GM19395 (cell line): ENCODE measurements around the gene RASSF10.

Source experiments
- ATAC-seq: cut with Tn5 transposase; IDR thresholded peaks from one replicate; pipeline ENCODE4 v1.9.1; 2021; ENCODE audit warnings: mild to moderate bottlenecking, moderate library complexity; ENCODE audit not compliant: unreplicated experiment

RASSF10 gene

GRCh38 chr11:13053255-13053917 is 44.3 kb downstream of the RASSF10 start:
- ATAC-seq, result no peak

DNA sequence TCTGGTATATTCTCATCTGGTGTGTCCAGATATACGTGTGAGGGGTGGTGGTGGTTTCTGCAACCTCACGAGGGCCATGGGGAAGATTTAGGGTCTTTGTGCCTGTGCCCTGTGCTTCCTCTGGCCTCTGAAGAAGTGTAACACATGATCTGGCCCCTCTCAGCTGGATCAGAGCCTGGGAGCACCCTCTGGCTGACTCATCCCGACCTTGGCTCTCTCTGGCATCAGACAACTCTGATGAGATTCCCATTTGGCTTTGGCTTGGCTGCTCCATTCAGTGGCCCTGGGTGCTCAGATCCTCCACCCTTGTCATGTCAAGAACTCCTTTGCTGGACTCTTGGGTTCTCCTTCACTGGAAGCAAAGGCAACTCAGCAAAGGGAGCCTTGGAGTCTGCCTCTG is 45.2 kb downstream of the RASSF10 start:
- ATAC-seq, result no peak

- ATAC-seq, result no peak
Measured at GRCh38 chr11:13055200-13055599, 46.1 kb downstream of the RASSF10 start.

DNA sequence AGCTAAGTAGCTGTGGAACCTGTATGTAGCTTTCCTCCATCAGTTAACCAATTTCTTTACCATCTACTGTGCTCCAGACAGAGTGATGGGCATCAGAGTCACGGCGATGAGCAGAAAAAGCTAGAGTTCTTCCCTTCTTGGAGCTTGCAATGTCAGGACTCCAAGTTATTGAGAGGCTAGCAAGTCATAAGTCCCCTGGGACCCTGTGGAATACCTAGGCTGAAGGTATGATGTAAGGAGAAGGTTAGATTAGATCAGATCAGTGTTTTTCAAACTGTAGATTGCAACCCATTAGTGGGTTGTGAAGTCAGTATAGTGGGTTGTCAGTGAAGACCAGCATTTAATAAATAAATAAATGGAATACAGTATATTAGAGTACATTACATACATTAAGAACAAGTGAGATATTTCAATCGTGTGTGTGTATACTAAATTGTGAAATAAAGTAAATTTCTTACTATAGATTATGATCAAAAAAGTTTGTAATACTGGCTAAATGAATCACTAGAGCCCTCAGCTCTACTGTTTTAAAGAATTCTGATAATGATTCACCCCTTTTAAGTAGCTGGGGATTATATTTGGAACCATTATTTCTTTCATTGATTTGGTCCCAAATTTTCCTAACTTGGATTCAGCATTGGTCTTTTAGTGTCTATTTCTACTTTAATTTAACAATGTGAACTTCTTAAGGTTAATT is 52.3 kb downstream of the RASSF10 start:
- no peak for ATAC-seq
